Loucy (cell line): ENCODE results near the gene P2RY2.

Source experiments
- H2AFZ ChIP-seq: fragments of 200-600 bp; sonication (generic); 2 replicates; pipeline ENCODE4 v1.6.0; 2016; ENCODE audit warnings: antibody characterized with exemption, mild to moderate bottlenecking, low read length, moderate library complexity
- H3F3A ChIP-seq: fragments of 200-600 bp; 2 replicates; pipeline ENCODE4 v1.6.0; 2016; ENCODE audit warnings: antibody characterized with exemption, low read depth, mild to moderate bottlenecking
- H3K27me3 ChIP-seq: fragments of 200-600 bp; sonication (generic); 2 replicates; pipeline ENCODE4 v1.6.1; 2014; ENCODE audit warnings: low read length, mild to moderate bottlenecking; ENCODE audit not compliant: insufficient read depth, poor library complexity, severe bottlenecking
- H3K36me3 ChIP-seq: fragments of 200-600 bp; sonication (generic); 2 replicates; pipeline ENCODE4 v1.6.1; 2016; ENCODE audit warnings: low read length; ENCODE audit not compliant: insufficient read depth
- H3K4me1 ChIP-seq: fragments of 200-600 bp; sonication (generic); 2 replicates; pipeline ENCODE4 v1.5.1; 2014; ENCODE audit warnings: low read length, mild to moderate bottlenecking; ENCODE audit not compliant: insufficient read depth, poor library complexity, severe bottlenecking
- H3K4me2 ChIP-seq: fragments of 200-600 bp; sonication (generic); 2 replicates; pipeline ENCODE4 v1.6.0; 2014; ENCODE audit warnings: antibody characterized with exemption, low read length, low read depth, mild to moderate bottlenecking; ENCODE audit not compliant: poor library complexity, severe bottlenecking
- H3K4me3 ChIP-seq: fragments of 200-600 bp; sonication (generic); 2 replicates; pipeline ENCODE4 v1.5.1; 2014; ENCODE audit warnings: low read length, mild to moderate bottlenecking, mixed read lengths; ENCODE audit not compliant: poor library complexity, severe bottlenecking
- H3K79me2 ChIP-seq: fragments of 200-600 bp; sonication (generic); 2 replicates; pipeline ENCODE4 v1.6.1; 2014; ENCODE audit warnings: low read length; ENCODE audit not compliant: insufficient read depth
- H3K9ac ChIP-seq: fragments of 200-600 bp; sonication (generic); 2 replicates; pipeline ENCODE4 v1.6.0; 2014; ENCODE audit warnings: mild to moderate bottlenecking, low read depth, low read length, moderate library complexity; ENCODE audit not compliant: poor library complexity, severe bottlenecking
- H3K9me2 ChIP-seq: fragments of 200-600 bp; sonication (generic); replicated peaks from 2 replicates; pipeline ENCODE4 v1.6.1; 2016; ENCODE audit warnings: low read depth, low read length, mixed read lengths
- H3K9me3 ChIP-seq: fragments of 200-600 bp; sonication (generic); 2 replicates; pipeline ENCODE4 v1.6.1; 2014; ENCODE audit warnings: mild to moderate bottlenecking, antibody characterized with exemption, low read length, low read depth; ENCODE audit not compliant: insufficient read depth
- H4K20me1 ChIP-seq: fragments of 200-600 bp; sonication (generic); 2 replicates; pipeline ENCODE4 v1.6.0; 2014; ENCODE audit warnings: antibody characterized with exemption, low read length, mild to moderate bottlenecking; ENCODE audit not compliant: insufficient read depth, poor library complexity, severe bottlenecking
- CTCF ChIP-seq: fragments of 200-600 bp; sonication (generic); conservative IDR thresholded peaks from 2 replicates; pipeline ENCODE4 v1.5.1; 2014; ENCODE audit warnings: mild to moderate bottlenecking, antibody characterized with exemption, low read length
- EZH2phosphoT487 ChIP-seq: fragments of 200-600 bp; IDR thresholded peaks from 2 replicates; pipeline ENCODE4 v1.6.1; 2018; ENCODE audit warnings: antibody characterized with exemption, mild to moderate bottlenecking, moderate library complexity, borderline replicate concordance

P2RY2 gene

GRCh38 chr11:73239111-73239521 lies 21.0 kb downstream of the P2RY2 start:
- no peaks in the 10 kb centered on the region for H3K79me2 ChIP-seq
- H3K36me3 ChIP-seq: no peaks in the 10 kb centered on the region
- H3K27me3 ChIP-seq: no peaks in the 10 kb centered on the region
- no peak overlapping the region for H2AFZ ChIP-seq
- no peaks in the 10 kb centered on the region for H3K9me3 ChIP-seq
- no peak overlapping the region for H3K9ac ChIP-seq
- no peak overlapping the region for H3K4me3 ChIP-seq
- no peaks in the 10 kb centered on the region for H4K20me1 ChIP-seq
- no peaks in the 10 kb centered on the region for H3F3A ChIP-seq
- H3K4me2 ChIP-seq: no peak overlapping the region
- peaks cover 6% of the 10 kb centered on the region for H3K4me1 ChIP-seq
- H3K9me2 ChIP-seq: no peaks in the 10 kb centered on the region
- TF ChIP-seq EZH2phosphoT487: no peak
- TF ChIP-seq CTCF: no peak

GRCh38 chr11:73239571-73240189 lies 21.6 kb downstream of the P2RY2 start:
- Histone ChIP-seq H3K79me2 (no peaks in the 10 kb centered on the region), H3K4me2 (no peak overlapping the region)

GRCh38 chr11:73240190-73240781 lies 22.2 kb downstream of the P2RY2 start:
- H2AFZ ChIP-seq: no peak overlapping the region

More at GRCh38 chr11:73239571-73240189, 21.6 kb downstream of the P2RY2 start:
- Histone ChIP-seq H3K9me2 (no peaks in the 10 kb centered on the region), H3K4me3 (no peak overlapping the region), H3K36me3 (no peaks in the 10 kb centered on the region), H3K27me3 (no peaks in the 10 kb centered on the region), H4K20me1 (no peaks in the 10 kb centered on the region), H3K9me3 (no peaks in the 10 kb centered on the region), H3K9ac (no peak overlapping the region), H3K4me1 (peaks cover 6% of the 10 kb centered on the region), H2AFZ (no peak overlapping the region), H3F3A (no peaks in the 10 kb centered on the region)
- no peak for TF ChIP-seq CTCF

More at GRCh38 chr11:73240190-73240781, 22.2 kb downstream of the P2RY2 start:
- H3K79me2 ChIP-seq: no peaks in the 10 kb centered on the region
- H3F3A ChIP-seq: no peaks in the 10 kb centered on the region
- H4K20me1 ChIP-seq: no peaks in the 10 kb centered on the region
- H3K9me2 ChIP-seq: no peaks in the 10 kb centered on the region
- no peaks in the 10 kb centered on the region for H3K9me3 ChIP-seq
- no peak overlapping the region for H3K4me2 ChIP-seq
- H3K4me1 ChIP-seq: peaks cover 6% of the 10 kb centered on the region
- H3K9ac ChIP-seq: no peak overlapping the region
- TF ChIP-seq EZH2phosphoT487 (no peak), CTCF (no peak)
- no peaks in the 10 kb centered on the region for H3K27me3 ChIP-seq
- no peak overlapping the region for H3K4me3 ChIP-seq
- H3K36me3 ChIP-seq: no peaks in the 10 kb centered on the region
